ENCODE measurements around the gene CISH.

The CISH gene

DNA sequence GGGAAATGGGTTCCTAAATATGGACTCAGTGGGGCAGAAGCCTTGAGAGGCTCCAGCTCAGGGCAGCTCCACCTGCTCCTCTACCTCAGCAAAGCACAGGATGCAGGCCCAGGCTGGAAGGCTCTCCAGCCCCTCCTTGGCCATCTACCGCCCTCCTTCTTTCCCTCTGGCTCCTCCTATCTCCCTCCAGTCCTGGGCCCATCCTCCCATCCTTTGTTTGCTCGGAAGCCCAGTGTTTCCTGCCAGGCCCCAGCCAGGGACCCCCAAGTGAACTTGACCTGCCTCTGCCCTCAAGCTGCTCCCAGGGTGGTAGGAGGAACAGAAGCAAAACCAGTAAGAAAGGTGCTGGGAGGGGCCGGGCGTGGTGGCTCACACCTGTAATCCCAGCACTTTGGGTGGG, 25.4 kb upstream of the CISH start:
- DNase-seq = no peak

DNA sequence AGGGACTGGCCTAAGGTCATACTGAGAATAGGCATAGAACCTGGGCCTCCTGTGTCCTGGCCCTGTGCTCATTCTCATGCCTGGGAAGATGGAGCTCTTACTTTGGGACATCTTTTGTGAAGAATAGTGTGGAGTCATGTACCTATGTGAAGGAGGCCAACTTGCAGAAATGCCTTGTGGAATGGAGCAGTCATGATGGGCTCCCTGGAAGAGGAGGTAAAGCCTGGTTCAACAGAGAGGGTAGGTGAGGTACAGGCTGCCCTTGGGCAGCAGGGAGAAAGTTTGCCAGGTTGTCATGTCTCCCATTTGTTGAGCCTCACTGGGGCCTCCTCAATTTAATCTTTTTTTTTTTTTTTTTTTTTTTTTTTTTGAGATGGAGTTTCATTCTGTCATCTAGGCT, 23.5 kb upstream of the CISH start:
- DNase-seq = no peak

GRCh38 chr3:50633230-50633790, 21.7 kb upstream of the CISH start:
- peak; percentile 43 to 67 for DNase-seq

- peak; percentile 78 for DNase-seq
These were observed 20.9 kb upstream of the CISH start for GRCh38 chr3:50632450-50632849.

GRCh38 chr3:50630877-50631276, 19.3 kb upstream of the CISH start:
- DNase-seq = no peak

DNA sequence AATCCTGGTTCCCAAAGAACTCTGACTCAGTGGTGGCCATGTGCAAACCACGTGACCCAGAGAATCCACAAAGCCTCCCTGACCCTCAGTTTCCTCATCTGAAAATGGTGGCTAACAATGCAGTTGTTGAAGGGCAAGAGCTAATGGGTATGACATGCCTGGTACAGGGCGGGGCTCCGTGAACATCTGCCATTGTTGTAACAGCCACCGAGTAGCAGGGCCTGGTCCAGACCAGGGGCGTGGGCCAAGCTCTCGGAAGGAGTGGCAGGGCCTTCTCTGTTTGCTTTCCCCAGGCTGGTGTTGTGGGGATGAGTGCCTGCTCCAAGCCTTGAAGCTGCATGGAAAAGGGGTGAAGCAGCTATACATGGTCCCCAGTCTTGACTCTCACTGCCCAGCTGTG, 18.8 kb upstream of the CISH start:
- DNase-seq = no peak

DNA sequence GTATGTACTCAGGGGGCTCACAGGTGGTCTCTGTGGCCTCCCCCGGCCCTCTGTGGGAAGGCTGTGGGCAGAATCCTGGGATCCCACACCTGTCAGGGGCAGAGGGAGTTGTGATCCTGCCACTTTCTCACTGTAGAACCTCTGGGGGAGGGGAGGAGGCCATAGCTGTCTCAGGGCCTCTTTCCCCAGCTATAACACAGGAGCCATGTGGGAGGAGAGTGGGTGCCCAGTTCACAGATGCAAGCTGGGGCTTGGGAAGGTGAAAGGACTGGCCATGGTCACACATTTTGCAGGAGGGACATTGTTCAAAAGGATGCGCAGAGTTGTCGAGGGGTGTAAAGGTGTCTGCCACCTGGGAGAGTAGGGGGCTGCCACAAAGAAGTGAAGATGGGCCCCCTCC, 17.0 kb upstream of the CISH start:
- no peak for DNase-seq

GRCh38 chr3:50627407-50628051, 16.0 kb upstream of the CISH start:
- DNase-seq = peak; percentile 86 to 88

DNA sequence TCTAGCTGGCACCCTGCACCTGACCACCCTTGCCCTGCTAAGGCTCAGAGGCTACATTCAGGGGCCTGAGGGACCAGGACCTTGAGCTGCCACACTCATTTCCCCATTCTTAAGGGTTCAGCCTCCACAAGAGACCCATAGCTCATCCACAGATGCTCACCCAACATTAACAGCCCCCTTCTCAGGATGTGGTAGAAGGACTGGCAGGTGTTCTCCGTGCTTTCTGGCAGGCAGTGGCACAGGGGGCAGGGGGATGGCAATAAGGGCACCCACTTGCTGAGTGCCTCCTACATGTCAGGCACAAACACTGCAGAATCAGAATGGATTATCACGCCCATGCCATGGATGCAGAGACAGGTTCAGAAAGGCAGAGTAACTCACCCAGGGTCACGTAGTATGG, 14.8 kb upstream of the CISH start:
- DNase-seq = no peak

DNA sequence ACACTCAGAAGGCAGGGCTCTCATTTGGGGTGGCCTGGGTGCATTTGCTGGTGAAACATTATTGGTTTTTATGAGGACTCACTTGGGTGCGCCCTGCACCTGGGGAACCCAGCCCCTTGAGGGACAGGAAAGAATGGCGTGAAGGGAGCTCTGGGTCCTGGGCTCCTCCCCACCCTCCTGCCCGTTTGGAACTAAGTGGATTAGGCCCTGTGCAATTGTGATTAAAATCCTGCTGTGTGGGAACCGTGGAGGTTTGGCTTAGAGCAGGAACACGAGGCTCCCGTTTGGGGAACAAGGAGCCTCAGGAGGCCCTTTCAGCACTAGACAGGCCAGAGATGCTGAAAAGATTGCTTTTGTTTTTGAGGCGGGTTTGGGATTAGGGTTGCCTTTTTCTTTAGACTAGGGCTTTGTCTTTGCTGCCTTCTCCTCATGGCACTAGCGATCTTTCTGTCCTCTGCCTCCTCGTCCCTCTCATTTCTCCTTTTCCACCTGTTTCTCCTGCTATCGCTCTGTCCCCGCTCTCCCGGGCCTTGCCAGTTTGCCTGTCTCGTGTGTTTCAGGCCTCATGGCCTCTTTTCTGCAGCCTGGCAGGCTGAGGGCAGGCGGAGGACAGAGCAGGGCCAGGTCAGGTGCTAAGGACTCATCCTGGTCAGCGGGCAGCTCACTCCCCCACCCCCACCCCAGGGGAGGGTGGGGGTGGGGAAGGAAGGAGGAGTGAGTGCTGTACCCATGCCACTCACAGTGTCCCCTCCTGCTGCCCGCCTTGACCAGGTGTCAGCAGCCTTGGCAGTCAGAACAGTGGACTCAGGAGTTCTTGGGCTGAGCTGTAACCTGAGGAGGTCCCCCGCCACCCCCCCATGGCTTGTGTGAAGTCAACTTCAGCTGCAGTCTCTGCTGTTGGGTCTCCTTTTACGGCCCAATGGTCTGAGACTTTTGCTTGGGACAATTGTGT, 13.9 kb upstream of the CISH start:
- no peak for DNase-seq

DNA sequence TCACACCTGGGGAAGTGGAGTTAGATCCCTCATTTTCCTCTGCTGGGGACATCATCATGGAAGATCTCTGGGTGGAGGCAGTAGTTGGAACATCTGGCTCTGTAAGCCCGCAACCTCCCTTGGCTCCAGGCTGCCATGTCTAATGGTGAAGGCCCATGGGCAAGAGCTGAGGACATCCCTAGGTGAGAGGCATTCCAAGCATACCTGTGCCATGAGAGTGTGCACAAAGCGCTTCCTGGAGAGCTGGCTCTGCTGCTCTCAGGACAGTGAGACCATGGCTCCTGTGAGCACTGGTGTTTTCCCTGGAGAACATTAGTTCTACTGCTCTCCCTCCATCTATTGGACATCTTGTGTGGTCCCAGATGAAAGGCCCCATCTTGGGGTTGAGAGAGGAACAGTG, 13.1 kb upstream of the CISH start:
- DNase-seq = no peak

- DNase-seq = peak; percentile 73 to 75
These were observed 12.4 kb upstream of the CISH start for GRCh38 chr3:50623840-50624474.

DNA sequence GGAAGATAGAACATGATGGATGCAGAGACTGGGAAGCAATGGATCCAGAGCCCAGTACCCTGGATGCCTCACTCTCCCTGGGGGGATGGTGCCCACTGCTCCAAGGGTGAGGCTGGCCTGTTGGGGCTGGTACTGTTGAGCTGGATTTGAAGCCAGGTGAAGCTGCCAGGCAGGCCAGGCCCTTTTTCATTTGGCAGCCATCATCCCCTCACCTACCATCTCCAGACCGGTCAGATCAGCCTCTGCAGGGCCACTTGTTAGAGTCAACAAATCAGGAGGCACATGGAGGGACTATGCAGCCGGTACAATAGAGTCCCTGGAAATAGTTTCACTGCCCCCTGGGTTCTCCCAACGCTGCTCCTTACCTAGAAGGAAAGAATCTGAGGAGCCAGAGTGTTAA, 11.3 kb upstream of the CISH start:
- no peak for DNase-seq

DNA sequence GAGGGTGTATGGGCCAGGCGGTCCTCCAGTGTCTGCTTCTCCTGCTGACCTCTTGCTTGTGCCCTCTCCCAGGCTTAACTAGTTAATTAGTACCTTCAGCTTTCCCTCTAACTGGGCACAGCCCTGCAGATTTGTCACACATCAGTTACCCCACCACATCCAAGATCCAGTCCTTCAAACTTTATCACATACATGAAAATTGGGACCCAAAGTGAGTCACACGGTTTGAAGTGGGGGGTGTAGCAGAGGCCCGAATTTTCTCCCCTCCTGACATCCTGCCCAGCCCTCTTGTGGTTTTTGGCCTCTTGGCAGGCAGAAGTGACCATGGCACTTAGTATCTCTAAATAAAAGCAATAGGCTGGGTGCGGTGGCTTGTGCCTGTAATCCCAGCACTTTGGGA, 9.2 kb upstream of the CISH start:
- peak; percentile 65 to 66 for DNase-seq

GRCh38 chr3:50620420-50620819, 8.8 kb upstream of the CISH start:
- peak; percentile 89 to 90 for DNase-seq

DNA sequence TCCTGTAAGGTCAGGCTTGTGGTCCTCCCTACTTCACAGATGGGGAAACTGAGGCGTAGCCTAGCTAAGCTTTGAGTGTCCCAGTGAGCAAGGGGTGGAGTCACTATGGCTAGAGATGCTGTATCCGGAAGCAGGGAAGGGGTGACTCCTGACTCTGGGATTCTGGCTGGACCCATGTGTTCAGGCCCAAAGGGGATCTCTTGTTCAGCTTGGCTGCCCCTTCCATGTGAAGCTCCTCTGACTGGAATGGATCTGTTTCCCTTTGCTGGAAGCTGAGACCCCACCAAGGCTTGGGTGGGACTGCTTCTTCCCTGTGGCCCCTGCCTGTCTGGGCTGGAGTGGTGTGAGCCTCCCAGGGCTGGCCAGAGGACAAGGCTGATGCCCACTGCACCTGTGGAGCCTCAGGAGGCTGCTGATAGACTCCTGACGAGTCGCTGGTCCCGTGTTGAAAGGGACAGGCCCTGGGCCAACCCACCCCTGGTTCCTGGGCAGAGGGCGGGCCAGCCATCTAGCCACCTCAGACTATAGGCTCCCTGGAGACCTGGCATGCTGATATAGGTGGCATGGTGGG, 6.4 kb upstream of the CISH start:
- DNase-seq = peak in 1 of 2 donors; percentile 30

- DNase-seq = peak in 1 of 2 donors; percentile 47
These were observed 5.7 kb upstream of the CISH start, which contains the start of gene MAPKAPK3 for GRCh38 chr3:50617096-50617791. Gene MAPKAPK3 (plus strand): TSS chr3:50617151. CDS start chr3:50617566, 415 bp downstream.

DNA sequence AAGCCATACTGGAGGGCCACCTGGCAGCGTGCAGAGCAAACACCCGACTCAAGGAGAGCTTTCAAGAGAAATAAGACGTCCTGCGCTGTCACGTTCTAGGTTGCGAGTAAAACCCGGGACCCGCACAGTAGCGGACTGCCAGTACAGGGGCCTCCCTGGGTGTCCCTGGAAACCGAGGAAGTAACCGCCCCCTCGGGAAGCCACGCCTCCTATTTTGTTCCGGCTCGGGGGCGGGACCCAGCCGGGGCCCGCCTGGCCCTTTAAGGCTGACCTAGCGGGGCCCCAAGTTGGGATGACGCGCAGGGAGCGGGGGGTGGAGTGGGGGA, 5.2 kb upstream of the CISH start:
- peak; percentile 95 to 96 for DNase-seq

GRCh38 chr3:50616003-50616769, 4.6 kb upstream of the CISH start:
- DNase-seq = peak; percentile 81 to 82

DNA sequence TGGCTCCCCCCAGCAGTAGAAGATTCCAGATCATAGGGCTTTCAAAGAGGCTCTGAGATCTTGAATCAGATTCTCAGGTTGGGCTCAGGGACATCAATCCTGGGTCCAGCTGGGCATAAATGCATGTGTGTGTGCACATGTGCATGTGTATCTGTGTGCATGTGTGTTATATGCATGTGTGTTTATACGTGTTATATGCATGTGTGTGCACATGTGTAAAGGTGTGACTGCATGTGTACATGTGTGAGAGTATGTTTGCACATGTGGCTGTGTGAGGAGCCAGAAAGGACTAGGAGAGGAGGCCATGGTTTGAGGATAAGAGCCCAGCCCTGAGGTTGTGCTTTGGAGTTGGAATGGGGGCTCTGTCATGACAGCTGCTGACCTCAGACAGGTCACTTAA, 3.6 kb upstream of the CISH start:
- DNase-seq = no peak

Measured in inflammatory macrophage (primary cell).